Measurements from ENCODE around the gene SMIM10L1. TPM values are rescaled to one million over a fixed set of nuclear protein-coding genes. Genes with fewer than 3 reads are reported as not detected.

The SMIM10L1 gene
- total RNA-seq, 2 donors from 2014 or later: 3.6 to 5.9 TPM

GRCh38 chr12:11202811-11203210 lies 31.8 kb downstream of the SMIM10L1 start:
- Histone ChIP-seq H3K4me3 (no peak overlapping the region), H3K36me3 (replicated peaks in 1 of 2; ENCODE audit: insufficient read depth in 1 of 2, low read depth in 2 of 2) (no peaks in the 10 kb centered on the region), H3K4me1 (no peaks in the 10 kb centered on the region), H3K27me3 (no peaks in the 10 kb centered on the region), H3K9me3 (no peaks in the 10 kb centered on the region), H3K27ac (no peak overlapping the region)
- TF ChIP-seq, protein P1, sequence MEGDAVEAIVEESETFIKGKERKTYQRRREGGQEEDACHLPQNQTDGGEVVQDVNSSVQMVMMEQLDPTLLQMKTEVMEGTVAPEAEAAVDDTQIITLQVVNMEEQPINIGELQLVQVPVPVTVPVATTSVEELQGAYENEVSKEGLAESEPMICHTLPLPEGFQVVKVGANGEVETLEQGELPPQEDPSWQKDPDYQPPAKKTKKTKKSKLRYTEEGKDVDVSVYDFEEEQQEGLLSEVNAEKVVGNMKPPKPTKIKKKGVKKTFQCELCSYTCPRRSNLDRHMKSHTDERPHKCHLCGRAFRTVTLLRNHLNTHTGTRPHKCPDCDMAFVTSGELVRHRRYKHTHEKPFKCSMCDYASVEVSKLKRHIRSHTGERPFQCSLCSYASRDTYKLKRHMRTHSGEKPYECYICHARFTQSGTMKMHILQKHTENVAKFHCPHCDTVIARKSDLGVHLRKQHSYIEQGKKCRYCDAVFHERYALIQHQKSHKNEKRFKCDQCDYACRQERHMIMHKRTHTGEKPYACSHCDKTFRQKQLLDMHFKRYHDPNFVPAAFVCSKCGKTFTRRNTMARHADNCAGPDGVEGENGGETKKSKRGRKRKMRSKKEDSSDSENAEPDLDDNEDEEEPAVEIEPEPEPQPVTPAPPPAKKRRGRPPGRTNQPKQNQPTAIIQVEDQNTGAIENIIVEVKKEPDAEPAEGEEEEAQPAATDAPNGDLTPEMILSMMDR (IDR thresholded peaks at IDR 0.05): no peak
- TF ChIP-seq POLR2A (IDR thresholded peaks at IDR 0.05): no peak
- DNase-seq (no peak), ATAC-seq (no peak)
- intact Hi-C loops (cut with DNase I): loop anchor here (5.0 kb wide), 1 partner anchor 431 kb away; no protein-coding TSS in a partner anchor

DNA sequence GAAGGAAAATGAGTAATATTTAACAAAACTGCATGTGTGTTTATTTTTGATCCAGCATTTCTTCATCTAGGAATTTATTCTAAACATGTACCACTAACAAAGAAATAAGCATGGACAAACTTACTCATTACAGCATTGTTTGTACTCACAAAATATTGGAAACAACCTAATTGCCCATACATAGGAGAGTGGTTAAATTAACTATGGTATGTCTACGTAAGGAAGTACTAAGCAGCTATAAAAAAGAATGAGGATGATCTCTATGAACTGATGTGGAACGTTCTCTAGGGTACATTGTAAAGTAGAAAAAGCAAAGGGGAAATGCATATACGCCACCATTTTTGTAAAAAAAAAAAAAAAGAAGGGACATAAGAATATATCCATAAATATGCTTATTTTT lies 33.2 kb downstream of the SMIM10L1 start:
- no peak for DNase-seq
- intact Hi-C loops (cut with DNase I): loop anchor here (5.0 kb wide), 1 partner anchor 432 kb away; no protein-coding TSS in a partner anchor
- H3K4me1 ChIP-seq: no peaks in the 10 kb centered on the region
- H3K9me3 ChIP-seq: no peaks in the 10 kb centered on the region
- no peak overlapping the region for H3K4me3 ChIP-seq
- H3K27ac ChIP-seq: no peak overlapping the region
- no peaks in the 10 kb centered on the region for H3K27me3 ChIP-seq
- no peaks in the 10 kb centered on the region for H3K36me3 ChIP-seq (replicated peaks in 1 of 2; ENCODE audit: insufficient read depth in 1 of 2, low read depth in 2 of 2)
- 79 to 94% methylated on average over 3 of the region's 3 CpGs for WGBS, 2 donors
- no peak for ATAC-seq
- TF ChIP-seq POLR2A (IDR thresholded peaks at IDR 0.05): no peak
- TF ChIP-seq, protein P1 (IDR thresholded peaks at IDR 0.05): no peak

DNA sequence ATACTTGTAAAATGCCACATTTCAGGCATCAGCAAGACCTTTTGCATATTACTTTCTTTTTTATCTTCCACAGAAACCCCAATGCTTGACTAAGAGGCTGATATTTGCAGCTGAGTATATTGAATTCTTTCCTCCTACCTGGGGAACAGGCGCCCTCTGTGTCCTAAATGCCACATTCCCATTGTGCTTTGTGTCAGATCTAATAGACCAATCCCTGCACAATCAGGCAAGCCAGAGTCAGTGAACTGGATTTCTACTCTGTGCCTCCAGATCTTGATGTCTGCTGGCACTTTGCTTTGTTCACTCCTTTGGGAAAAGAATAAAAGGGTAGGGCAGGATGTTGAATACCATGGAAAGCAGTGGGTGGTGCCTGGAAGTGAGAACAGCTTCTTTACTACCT lies 38.1 kb downstream of the SMIM10L1 start:
- H3K36me3 ChIP-seq (replicated peaks in 1 of 2; ENCODE audit: insufficient read depth in 1 of 2, low read depth in 2 of 2): no peaks in the 10 kb centered on the region
- no peaks in the 10 kb centered on the region for H3K27me3 ChIP-seq
- intact Hi-C loops (cut with DNase I): no loop called here
- H3K4me1 ChIP-seq: no peaks in the 10 kb centered on the region
- 63 to 68% methylated on average over 1 of the region's 1 CpG for WGBS, 2 donors
- H3K27ac ChIP-seq: no peak overlapping the region
- DNase-seq (no peak), ATAC-seq (no peak)
- no peaks in the 10 kb centered on the region for H3K9me3 ChIP-seq
- H3K4me3 ChIP-seq: no peak overlapping the region
- TF ChIP-seq, protein P1 (IDR thresholded peaks at IDR 0.05): no peak
- TF ChIP-seq POLR2A (IDR thresholded peaks at IDR 0.05): no peak

Other genes starting within 250 kb of the SMIM10L1 start
- not detected for gene PRH2, start 242.0 kb upstream of the SMIM10L1 start, total RNA-seq
- gene TAS2R14, start 231.9 kb upstream of the SMIM10L1 start, total RNA-seq: 1 to 10 TPM; 4.0 to 4.9 TPM
- 1 to 10 TPM; 3.1 to 3.3 TPM for gene TAS2R50, start 184.3 kb upstream of the SMIM10L1 start, total RNA-seq
- 1 to 10 TPM; 2.6 to 7.5 TPM for gene TAS2R20, start 172.9 kb upstream of the SMIM10L1 start, total RNA-seq
- gene TAS2R19, start 148.6 kb upstream of the SMIM10L1 start, total RNA-seq: 1 to 10 TPM; 3.0 to 4.2 TPM
- 1 to 10 TPM; 7.0 to 8.9 TPM for gene TAS2R31, start 139.8 kb upstream of the SMIM10L1 start, total RNA-seq
- gene TAS2R46, start 108.9 kb upstream of the SMIM10L1 start, total RNA-seq: 1 to 10 TPM in 1 of 2 donors, not detected in 1; 3.9 TPM
- gene TAS2R43, start 78.9 kb upstream of the SMIM10L1 start, total RNA-seq: 1 to 10 TPM; 4.9 to 8.6 TPM
- gene TAS2R30, start 36.5 kb upstream of the SMIM10L1 start, total RNA-seq: 10 to 100 TPM in 1 of 2 donors, 1 to 10 TPM in 1; 9.2 to 12.2 TPM
- gene TAS2R42, start 15.7 kb downstream of the SMIM10L1 start, total RNA-seq: not detected
- not detected for gene PRB3, start 98.5 kb downstream of the SMIM10L1 start, total RNA-seq
- gene PRB4, start 139.2 kb downstream of the SMIM10L1 start, total RNA-seq: not detected
- gene PRB2, start 224.4 kb downstream of the SMIM10L1 start, total RNA-seq: not detected

Measured in body of pancreas (tissue), 4 donors.